Adrenal gland (tissue), 12 donors: ENCODE measurements around the gene FGFRL1. TPM values are rescaled to one million over a fixed set of nuclear protein-coding genes. Genes with fewer than 3 reads are reported as not detected.

Source experiments
- DNase-seq, 7 donors: peaks; one replicate each; pipeline ENCODE4 v3.0.0-alpha.2; 2019 to 2020
- H3K27ac ChIP-seq, 5 donors: fragments of 200-600 bp; sonication (generic) in 4 of 5; 1 replicate in 3 of 5; 2 replicates in 2 of 5; pipeline versions ENCODE4 v1.5.1 to v1.8.0; 2016 to 2020; ENCODE audit warnings: mild to moderate bottlenecking in 1 of 5
- H3K27me3 ChIP-seq: fragments of 200-600 bp; 2 replicates; pipeline ENCODE4 v1.8.0; 2021
- H3K36me3 ChIP-seq, 2 donors: fragments of 200-600 bp; replicated peaks in 1 of 2; 1 replicate in 1 of 2; 2 replicates in 1 of 2; pipeline versions ENCODE4 v1.5.1 to v1.8.0; 2018 to 2022
- H3K4me1 ChIP-seq, 2 donors: fragments of 200-600 bp; replicated peaks in 1 of 2; 1 replicate in 1 of 2; 2 replicates in 1 of 2; pipeline versions ENCODE4 v1.5.1 to v1.8.0; 2018 to 2021
- H3K4me3 ChIP-seq, 4 donors: fragments of 200-600 bp; sonication (generic) in 3 of 4; one replicate each; pipeline ENCODE4 v1.5.1; 2016 to 2018
- H3K9me3 ChIP-seq, 3 donors: fragments of 200-600 bp; sonication (generic) in 1 of 3; replicated peaks in 1 of 3; 1 replicate in 2 of 3; 2 replicates in 1 of 3; pipeline versions ENCODE4 v1.5.1 to v1.8.0; 2016 to 2021
- POLR2A ChIP-seq, 2 donors: fragments of 450-650 bp; IDR thresholded peaks; one replicate each; pipeline ENCODE4 v1.6.1; 2017; ENCODE audit warnings: antibody characterized with exemption in 2 of 2, mild to moderate bottlenecking in 2 of 2, moderate library complexity in 1 of 2
- WGBS, 4 donors: extraction: QIAGEN DNeasy Blood & Tissue Kit in 2 of 4; methylation state at CpG; one replicate each; pipeline versions ENCODE4 v1.1.5 to v1.1.7; 2013 to 2017; 5-methylcytosine and 5-hydroxymethylcytosine counted together
- intact Hi-C, 2 donors: fragments of 100-400 bp; cut with DNase I; formaldehyde crosslinking; loops; one replicate each; pipeline versions ENCODE4 v1.14.1 to v1.15.0; 2022 to 2023
- polyA plus RNA-seq, 3 donors: library from polyadenylated mRNA; stranded (reverse); fragments of 200-250 nt in 2 of 3; fragments of 350-450 nt in 1 of 3; fragmentation: Illumina TruSeq in 1 of 3; extraction: RNeasy Lipid Tissue Mini Kit (QIAGEN cat#74804) in 1 of 3; gene quantifications; one replicate each; pipeline ENCODE4 v1.2.3, GENCODE V29; 2013 to 2014
- total RNA-seq, 9 donors: library from RNA; depleted of rRNA in 4 of 9; stranded (reverse); fragments of >200 nt in 4 of 9; fragments of 120-200 nt in 1 of 9; fragmentation: NEBNext Ultra II Directional in 1 of 9; extraction: Animal tissue kit (Norgen Biotek cat#: 25700) in 1 of 9; gene quantifications; one replicate each; pipeline versions ENCODE4 v1.1.0 to v1.2.4, GENCODE V29; 2013 to 2023
- TF ChIP-seq, protein P1 (sequence below), 6 experiments: fragments of 450-650 bp in 4 of 6; fragments of 200-600 bp in 2 of 6; sonication (generic) in 1 of 6; IDR thresholded peaks; 1 replicate in 5 of 6; 2 replicates in 1 of 6; pipeline versions ENCODE4 v1.5.1 to v1.8.0; 2016 to 2021; ENCODE audit warnings: antibody characterized with exemption in 6 of 6, mild to moderate bottlenecking in 2 of 6, moderate library complexity in 1 of 6
- donor health status: healthy with polysubstance abuse.
- donor health status: Bipolar disorder and iron deficiency.
- donor health status: DM: yes; HTN: yes; CAD: no.
- donor health status: DM: no; HTN: no; CAD: no.
- donor health status: DM: no; HTN: no; CAD: no.
- donor health status: DM: yes; HTN: yes; CAD: no.

The FGFRL1 gene
- total and polyA plus RNA-seq, 12 donors: 24.4 to 274 (median 77.8) TPM

DNA sequence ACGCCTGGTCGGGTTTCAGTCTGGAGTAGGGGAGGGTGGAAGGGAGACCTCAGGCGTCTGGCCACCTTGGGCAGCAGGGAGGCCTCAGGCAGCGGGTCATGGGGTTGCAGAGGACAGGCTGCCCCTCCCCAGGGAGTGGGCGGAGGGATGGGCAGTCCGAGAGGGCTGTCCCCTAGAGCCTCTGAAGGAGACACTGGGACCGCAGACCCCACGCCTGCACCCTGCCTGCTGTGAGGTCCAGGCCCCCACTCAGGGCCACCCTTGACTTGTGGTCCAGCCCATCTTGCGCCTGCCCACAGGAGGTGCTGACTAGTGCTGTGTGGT, 16.5 kb downstream of the FGFRL1 start:
- peaks cover 9 to 18% of the 10 kb centered on the region in 2 donors for H3K4me1 ChIP-seq

DNA sequence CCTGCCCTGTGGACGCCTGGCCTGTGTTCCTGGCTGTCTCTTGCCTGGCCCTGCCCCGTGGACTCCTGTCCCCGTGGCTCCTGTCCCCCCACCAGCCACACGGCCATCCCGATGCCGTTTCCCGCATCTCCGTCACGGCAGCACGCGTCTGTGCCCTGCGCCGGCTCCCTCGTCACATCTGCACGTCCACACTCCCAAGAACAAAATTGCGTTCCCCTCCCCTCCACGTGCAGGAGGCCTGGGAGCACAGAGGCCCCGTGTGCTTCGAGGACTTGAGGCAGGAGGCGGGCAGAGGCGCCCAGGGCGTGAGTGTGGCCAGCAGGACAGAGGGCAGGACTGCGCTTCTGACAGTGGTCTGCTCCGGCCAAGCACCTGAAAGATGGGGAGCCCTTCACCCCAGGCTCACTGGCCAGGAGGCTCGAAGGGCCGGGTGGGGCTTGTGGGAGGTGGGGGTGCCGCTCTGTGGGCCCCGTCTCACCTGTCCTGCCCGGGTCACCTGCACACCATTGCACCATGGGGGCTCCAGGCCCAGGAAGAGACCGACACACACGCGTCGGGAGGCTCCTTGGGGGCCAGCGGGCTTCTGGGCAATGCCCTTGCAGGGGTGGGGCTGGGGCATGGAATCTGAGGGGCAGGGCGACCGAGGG, 17.3 kb downstream of the FGFRL1 start:
- H3K4me1 ChIP-seq: peaks cover 9 to 18% of the 10 kb centered on the region in 2 donors

More for the DNA sequence above, 16.5 kb downstream of the FGFRL1 start:
- DNase-seq: no peak
- Histone ChIP-seq H3K9me3 (no peaks in the 10 kb centered on the region), H3K27ac (no peak overlapping the region), H3K4me3 (no peak overlapping the region), H3K36me3 (peaks cover 0 to 13% of the 10 kb centered on the region in 2 donors), H3K27me3 (no peaks in the 10 kb centered on the region)
- intact Hi-C loops: no loop called here
- WGBS, 4 donors: 52 to 59% (median 59%) methylated on average over 8 to 9 of the region's 9 CpGs; no CpG with 5 or more reads in 1 of the 4 donors
- no peak for TF ChIP-seq POLR2A (IDR thresholded peaks at IDR 0.05)
- TF ChIP-seq, protein P1, sequence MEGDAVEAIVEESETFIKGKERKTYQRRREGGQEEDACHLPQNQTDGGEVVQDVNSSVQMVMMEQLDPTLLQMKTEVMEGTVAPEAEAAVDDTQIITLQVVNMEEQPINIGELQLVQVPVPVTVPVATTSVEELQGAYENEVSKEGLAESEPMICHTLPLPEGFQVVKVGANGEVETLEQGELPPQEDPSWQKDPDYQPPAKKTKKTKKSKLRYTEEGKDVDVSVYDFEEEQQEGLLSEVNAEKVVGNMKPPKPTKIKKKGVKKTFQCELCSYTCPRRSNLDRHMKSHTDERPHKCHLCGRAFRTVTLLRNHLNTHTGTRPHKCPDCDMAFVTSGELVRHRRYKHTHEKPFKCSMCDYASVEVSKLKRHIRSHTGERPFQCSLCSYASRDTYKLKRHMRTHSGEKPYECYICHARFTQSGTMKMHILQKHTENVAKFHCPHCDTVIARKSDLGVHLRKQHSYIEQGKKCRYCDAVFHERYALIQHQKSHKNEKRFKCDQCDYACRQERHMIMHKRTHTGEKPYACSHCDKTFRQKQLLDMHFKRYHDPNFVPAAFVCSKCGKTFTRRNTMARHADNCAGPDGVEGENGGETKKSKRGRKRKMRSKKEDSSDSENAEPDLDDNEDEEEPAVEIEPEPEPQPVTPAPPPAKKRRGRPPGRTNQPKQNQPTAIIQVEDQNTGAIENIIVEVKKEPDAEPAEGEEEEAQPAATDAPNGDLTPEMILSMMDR (IDR thresholded peaks at IDR 0.05): no peak

DNA sequence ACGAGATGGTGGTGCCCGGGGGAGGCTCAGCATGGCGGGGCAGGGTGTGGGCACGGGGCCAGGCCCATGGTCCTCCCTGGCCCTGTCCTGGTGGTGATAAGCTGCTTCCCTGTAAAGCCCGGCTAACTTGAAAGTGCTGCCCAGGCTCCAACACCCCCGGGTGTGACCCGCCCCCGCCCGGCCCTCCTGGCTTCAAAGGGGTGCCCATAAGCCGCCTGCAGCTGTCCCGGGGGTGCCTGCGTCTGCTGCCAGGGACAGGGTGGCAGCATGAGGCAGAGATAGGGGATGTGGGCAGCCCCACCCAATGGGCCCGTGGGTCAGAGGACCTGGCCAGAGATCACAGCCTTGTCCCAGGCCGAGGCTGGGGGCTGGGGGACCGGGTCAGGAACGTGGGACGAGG, 18.1 kb downstream of the FGFRL1 start:
- no peaks in the 10 kb centered on the region for H3K9me3 ChIP-seq
- H3K27ac ChIP-seq: no peak overlapping the region
- WGBS, 4 donors: 45 to 59% (median 55%) methylated on average over 5 to 17 of the region's 17 CpGs; no CpG with 5 or more reads in 1 of the 4 donors
- no peak for DNase-seq
- intact Hi-C loops: no loop called here
- no peak overlapping the region for H3K4me3 ChIP-seq
- no peak for TF ChIP-seq POLR2A (IDR thresholded peaks at IDR 0.05)
- TF ChIP-seq, protein P1 (IDR thresholded peaks at IDR 0.05): no peak
- peaks cover 9 to 18% of the 10 kb centered on the region in 2 donors for H3K4me1 ChIP-seq
- peaks cover 0 to 10% of the 10 kb centered on the region in 2 donors for H3K36me3 ChIP-seq
- no peaks in the 10 kb centered on the region for H3K27me3 ChIP-seq

More for the DNA sequence above, 17.3 kb downstream of the FGFRL1 start:
- no peak overlapping the region for H3K27ac ChIP-seq
- 76 to 81% (median 78%) methylated on average over 28 to 36 of the region's 36 CpGs for WGBS, 4 donors
- DNase-seq: no peak
- H3K4me3 ChIP-seq: no peak overlapping the region
- no peaks in the 10 kb centered on the region for H3K9me3 ChIP-seq
- intact Hi-C loops: no loop called here
- no peaks in the 10 kb centered on the region for H3K27me3 ChIP-seq
- TF ChIP-seq POLR2A (IDR thresholded peaks at IDR 0.05): no peak
- TF ChIP-seq, protein P1 (IDR thresholded peaks at IDR 0.05): no peak
- peaks cover 0 to 13% of the 10 kb centered on the region in 2 donors for H3K36me3 ChIP-seq

DNA sequence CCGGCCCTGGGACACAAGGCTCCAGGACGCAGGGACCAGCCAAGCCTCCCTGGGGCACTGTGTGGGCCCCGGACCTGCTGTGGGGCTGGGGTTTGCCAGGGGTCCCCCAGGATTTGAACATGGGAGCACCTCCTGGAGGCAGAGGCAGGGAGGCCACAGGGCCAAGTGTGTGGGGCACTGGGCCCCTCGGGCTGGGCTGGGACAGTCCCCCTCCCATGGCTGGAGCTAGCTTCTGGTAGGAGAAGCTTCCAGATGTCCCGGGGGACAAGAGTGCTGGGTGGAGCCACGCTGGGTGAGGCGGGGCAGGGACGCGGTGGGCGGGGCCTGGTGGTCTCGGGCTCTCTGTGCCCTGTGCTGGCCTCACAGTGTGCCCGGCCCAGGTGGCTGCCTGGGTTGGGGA, 18.6 kb downstream of the FGFRL1 start:
- Histone ChIP-seq H3K27me3 (no peaks in the 10 kb centered on the region), H3K4me3 (no peak overlapping the region), H3K9me3 (no peaks in the 10 kb centered on the region), H3K4me1 (peaks cover 9 to 18% of the 10 kb centered on the region in 2 donors), H3K36me3 (peaks cover 0 to 5% of the 10 kb centered on the region in 2 donors), H3K27ac (no peak overlapping the region)
- TF ChIP-seq, protein P1 (IDR thresholded peaks at IDR 0.05): no peak
- TF ChIP-seq POLR2A (IDR thresholded peaks at IDR 0.05): no peak
- intact Hi-C loops: no loop called here
- DNase-seq: no peak
- WGBS, 4 donors: 50 to 100% (median 50%) methylated on average over 2 to 12 of the region's 12 CpGs; no CpG with 5 or more reads in 1 of the 4 donors
